ENCODE measurements around the gene CTBP1. TPM values are rescaled to one million over a fixed set of nuclear protein-coding genes. Genes with fewer than 3 reads are reported as not detected.

CTBP1 gene
- polyA plus RNA-seq, 1 donor (not counting 4 experiments of a cell fraction or from before 2014, with no cell fraction given): 46.9 TPM

- Histone ChIP-seq H3K36me3 (ENCODE audit: control insufficient read depth in 2 of 2, extremely low read depth in 1 of 2, insufficient read depth in 2 of 2, low read length in 2 of 2) (peaks cover 14 to 16% of the 10 kb centered on the region in 2 experiments), H3K79me2 (ENCODE audit: control insufficient read depth, insufficient read depth, low read length) (peaks cover 87% of the 10 kb centered on the region), H3K9me1 (ENCODE audit: control insufficient read depth, extremely low read depth, insufficient read depth, low read length) (no peaks in the 10 kb centered on the region), H3K27me3 (ENCODE audit: control insufficient read depth, extremely low read depth, insufficient read depth, low read length) (no peaks in the 10 kb centered on the region), H3K4me3 (ENCODE audit: control insufficient read depth in 2 of 3, extremely low read depth in 1 of 3, insufficient read depth in 2 of 3, low read depth in 1 of 3, low read length in 3 of 3) (no peak overlapping the region), H3K4me1 (ENCODE audit: control insufficient read depth, extremely low read depth, insufficient read depth, low read length) (peaks cover 13% of the 10 kb centered on the region), H3K27ac (ENCODE audit: control insufficient read depth, insufficient read depth, low read length) (no peak overlapping the region), H3K9ac (ENCODE audit: control insufficient read depth, extremely low read depth, insufficient read depth, low read length) (no peak overlapping the region), H3K9me3 (ENCODE audit: control insufficient read depth, low read depth, low read length) (no peaks in the 10 kb centered on the region), H3K4me2 (ENCODE audit: control insufficient read depth, extremely low read depth, insufficient read depth, low read depth, low read length) (no peak overlapping the region), H2AFZ (ENCODE audit: control insufficient read depth, low read length) (no peak overlapping the region), H4K20me1 (ENCODE audit: control insufficient read depth, extremely low read depth, insufficient read depth, low read length) (peaks cover 44% of the 10 kb centered on the region)
- TF ChIP-seq CTCF (optimal IDR thresholded peaks at IDR 0.05 in 1 of 3, IDR thresholded peaks at IDR 0.05 in 1 of 3, conservative IDR thresholded peaks at IDR 0.05 in 1 of 3; ENCODE audit: extremely low read depth in 1 of 3, insufficient read depth in 2 of 3, low read length in 3 of 3) (no peak), EZH2 (IDR thresholded peaks at IDR 0.05; ENCODE audit: low read length) (no peak)
- FAIRE-seq (no peak), DNase-seq (ENCODE audit: low read depth, low spot score) (no peak)
- dilution Hi-C loops (cut with MboI; ENCODE audit: extremely low pct_ligation_motif_present, low sequenced_read_pairs): no loop called here
Observed at GRCh38 chr4:1241936-1242505, 6.9 kb downstream of the CTBP1 start.

- Histone ChIP-seq H3K4me1 (ENCODE audit: control insufficient read depth, extremely low read depth, insufficient read depth, low read length) (peaks cover 8% of the 10 kb centered on the region), H3K27ac (ENCODE audit: control insufficient read depth, insufficient read depth, low read length) (no peak overlapping the region), H3K9me1 (ENCODE audit: control insufficient read depth, extremely low read depth, insufficient read depth, low read length) (no peaks in the 10 kb centered on the region), H3K27me3 (ENCODE audit: control insufficient read depth, extremely low read depth, insufficient read depth, low read length) (no peaks in the 10 kb centered on the region), H4K20me1 (ENCODE audit: control insufficient read depth, extremely low read depth, insufficient read depth, low read length) (peaks cover 40% of the 10 kb centered on the region), H3K4me2 (ENCODE audit: control insufficient read depth, extremely low read depth, insufficient read depth, low read depth, low read length) (no peak overlapping the region), H2AFZ (ENCODE audit: control insufficient read depth, low read length) (no peak overlapping the region), H3K36me3 (ENCODE audit: control insufficient read depth in 2 of 2, extremely low read depth in 1 of 2, insufficient read depth in 2 of 2, low read length in 2 of 2) (peaks cover 14 to 16% of the 10 kb centered on the region in 2 experiments), H3K79me2 (ENCODE audit: control insufficient read depth, insufficient read depth, low read length) (peaks cover 83% of the 10 kb centered on the region), H3K9ac (ENCODE audit: control insufficient read depth, extremely low read depth, insufficient read depth, low read length) (no peak overlapping the region), H3K9me3 (ENCODE audit: control insufficient read depth, low read depth, low read length) (no peaks in the 10 kb centered on the region), H3K4me3 (ENCODE audit: control insufficient read depth in 2 of 3, extremely low read depth in 1 of 3, insufficient read depth in 2 of 3, low read depth in 1 of 3, low read length in 3 of 3) (no peak overlapping the region)
- FAIRE-seq (no peak), DNase-seq (ENCODE audit: low read depth, low spot score) (no peak)
- dilution Hi-C loops (cut with MboI; ENCODE audit: extremely low pct_ligation_motif_present, low sequenced_read_pairs): no loop called here
- no peak for TF ChIP-seq CTCF (optimal IDR thresholded peaks at IDR 0.05 in 1 of 3, IDR thresholded peaks at IDR 0.05 in 1 of 3, conservative IDR thresholded peaks at IDR 0.05 in 1 of 3; ENCODE audit: extremely low read depth in 1 of 3, insufficient read depth in 2 of 3, low read length in 3 of 3)
- TF ChIP-seq EZH2 (IDR thresholded peaks at IDR 0.05; ENCODE audit: low read length): no peak
Observed at GRCh38 chr4:1241466-1241935, 7.4 kb downstream of the CTBP1 start.

All from keratinocyte (primary cell).